Cardiac septum (tissue), 1 donor: ENCODE data around the gene PLXND1. TPM values are rescaled to one million over a fixed set of nuclear protein-coding genes. Genes with fewer than 3 reads are reported as not detected.
"Not testable (repeated sequence)": the region's sequence is repeated elsewhere in the genome, so short reads cannot be mapped to it uniquely, and the experiment has no call there.

Experiments used
- DNase-seq: peaks from one replicate; pipeline ENCODE4 v3.0.0-alpha.2; 2020; ENCODE audit warnings: low spot score
- intact Hi-C: fragments of 100-400 bp; cut with DNase I; formaldehyde crosslinking; loops from one replicate; pipeline ENCODE4 v1.14.0; 2022
- total RNA-seq: library from RNA; stranded (reverse); fragmentation: NEBNext Ultra II Directional; extraction: Animal tissue kit (Norgen Biotek cat#: 25700); gene quantifications from one replicate; pipeline ENCODE4 v1.2.1, GENCODE V29; 2021
- donor health status: DM: no; HTN: no; CAD: no.

Gene PLXND1
- total RNA-seq, 1 donor from 2014 or later = 54.8 TPM

- DNase-seq = no peak
- intact Hi-C loops = no loop called here
These were observed 47.5 kb downstream of the PLXND1 start for GRCh38 chr3:129558772-129559564.

GRCh38 chr3:129558081-129558771, 48.2 kb downstream of the PLXND1 start:
- intact Hi-C loops = no loop called here
- no peak for DNase-seq

- no peak for DNase-seq
- intact Hi-C loops = no loop called here
These were observed 49.0 kb downstream of the PLXND1 start for GRCh38 chr3:129557548-129557894.

GRCh38 chr3:129556890-129557547, 49.5 kb downstream of the PLXND1 start:
- intact Hi-C loops = no loop called here
- no peak for DNase-seq

- intact Hi-C loops = no loop called here
- DNase-seq = no peak
These were observed 50.1 kb downstream of the PLXND1 start for GRCh38 chr3:129556358-129556695.

- DNase-seq = no peak
- intact Hi-C loops = no loop called here
These were observed 50.7 kb downstream of the PLXND1 start for GRCh38 chr3:129555616-129556357.

- DNase-seq = no peak
- intact Hi-C loops = no loop called here
These were observed 51.3 kb downstream of the PLXND1 start for GRCh38 chr3:129555153-129555550.

GRCh38 chr3:129554356-129555152, 51.9 kb downstream of the PLXND1 start:
- no peak for DNase-seq
- intact Hi-C loops = no loop called here

GRCh38 chr3:129553719-129554118, 52.8 kb downstream of the PLXND1 start:
- intact Hi-C loops = no loop called here

GRCh38 chr3:129553171-129553570, 53.3 kb downstream of the PLXND1 start:
- DNase-seq = no peak
- intact Hi-C loops = no loop called here

More at GRCh38 chr3:129553719-129554118, 52.8 kb downstream of the PLXND1 start:
- no peak for DNase-seq

- no peak for DNase-seq
- intact Hi-C loops = no loop called here
These were observed 54.0 kb downstream of the PLXND1 start for GRCh38 chr3:129552287-129553050.

- intact Hi-C loops = no loop called here
These were observed 56.7 kb downstream of the PLXND1 start for GRCh38 chr3:129549805-129550204.

GRCh38 chr3:129549006-129549800, 57.3 kb downstream of the PLXND1 start:
- intact Hi-C loops = no loop called here
- no peak for DNase-seq

More at GRCh38 chr3:129549805-129550204, 56.7 kb downstream of the PLXND1 start:
- no peak for DNase-seq

- no peak for DNase-seq
- intact Hi-C loops = no loop called here
These were observed 58.1 kb downstream of the PLXND1 start for GRCh38 chr3:129548104-129548965.

- DNase-seq = no peak
- intact Hi-C loops = no loop called here
These were observed 59.2 kb downstream of the PLXND1 start for GRCh38 chr3:129547241-129547640.

GRCh38 chr3:129545951-129546350, 60.5 kb downstream of the PLXND1 start:
- DNase-seq, intact Hi-C loops: not testable (repeated sequence)

GRCh38 chr3:129543999-129544398, 62.5 kb downstream of the PLXND1 start:
- no peak for DNase-seq

More at GRCh38 chr3:129543999-129544398, 62.5 kb downstream of the PLXND1 start:
- intact Hi-C loops = no loop called here
